Activated naive CD8-positive, alpha-beta T cell treated with anti-CD3 and anti-CD28 coated beads for 36 hours (primary cell): Measurements from ENCODE around the gene DAZAP2. TPM values are rescaled to one million over a fixed set of nuclear protein-coding genes. Genes with fewer than 3 reads are reported as not detected.

Experiments
- total RNA-seq, 2 experiments: library from RNA; stranded (reverse); gene quantifications; one replicate each; pipeline ENCODE4 v1.2.3, GENCODE V29; 2021

Gene DAZAP2
- total RNA-seq, 2 experiments from 2014 or later, result 94.2 to 95.4 TPM

Other genes starting within 250 kb of the DAZAP2 start
- 10 to 100 TPM; 24.5 to 27.3 TPM for gene SLC11A2, start 212.4 kb upstream of the DAZAP2 start, total RNA-seq
- gene LETMD1, start 190.5 kb upstream of the DAZAP2 start, total RNA-seq, result 10 to 100 TPM; 67.2 to 69.4 TPM
- 10 to 100 TPM; 10.5 to 10.9 TPM for gene CSRNP2, start 155.2 kb upstream of the DAZAP2 start, total RNA-seq
- gene TFCP2, start 65.7 kb upstream of the DAZAP2 start, total RNA-seq, result 10 to 100 TPM; 32.3 to 33.4 TPM
- 1 to 10 TPM; 6.5 to 6.9 TPM for gene POU6F1, start 20.8 kb upstream of the DAZAP2 start, total RNA-seq
- 1 to 10 TPM in 1 of 2 experiments, under 1 TPM in 1; 0.64 to 1.3 TPM for gene SMAGP, start 31.6 kb downstream of the DAZAP2 start, total RNA-seq
- 10 to 100 TPM; 32.0 to 34.2 TPM for gene BIN2, start 85.3 kb downstream of the DAZAP2 start, total RNA-seq
- not detected for gene CELA1, start 107.9 kb downstream of the DAZAP2 start, total RNA-seq
- gene GALNT6, start 152.6 kb downstream of the DAZAP2 start, total RNA-seq, result 10 to 100 TPM; 19.0 to 19.9 TPM
- gene SLC4A8, start 186.0 kb downstream of the DAZAP2 start, total RNA-seq, result 1 to 10 TPM; 1.3 to 2.1 TPM